A549 (cell line): ENCODE data around the gene PRKG1. TPM values are rescaled to one million over a fixed set of nuclear protein-coding genes. Genes with fewer than 3 reads are reported as not detected.

ENCODE experiments used
- ATAC-seq, 2 experiments: fragments of 200-7000 bp in 1 of 2; fragments of >200 bp in 1 of 2; cut with Nextera tagmentation in 1 of 2; cut with Tn5 transposase in 1 of 2; 3 replicates each; pipeline versions ENCODE4 v1.8.0 to v1.9.1; 2018 to 2020; ENCODE audit warnings: mild to moderate bottlenecking in 1 of 2, moderate library complexity in 1 of 2
- CTCF ChIA-PET: fragments of 300-600 bp; sonication (Branson Sonifier 250); formaldehyde crosslinking; extraction: SDS; loops from one replicate; lab custom pipeline; 2021; ENCODE audit warnings: antibody characterized with exemption, inconsistent platforms; lab: Yijun Ruan, JAX
- POLR2A ChIA-PET: fragments of 350-600 bp; formaldehyde crosslinking; extraction: SDS; loops from one replicate; lab custom pipeline; 2021; ENCODE audit warnings: antibody characterized with exemption, inconsistent platforms; lab: Yijun Ruan, JAX
- DNase-seq, 2 experiments: peaks; one replicate each; pipeline versions ENCODE4 v3.0.0 to v3.0.0-alpha.2; 2011 to 2016; ENCODE audit warnings: low read depth in 1 of 2, low spot score in 1 of 2
- FAIRE-seq: peaks from 2 replicates; lab custom pipeline; 2011; peaks lifted over from hg19 to GRCh38; lab: Jason Lieb, UNC
- H3K27ac ChIP-seq, 2 experiments: fragments of >200 bp; sonication (Bioruptor Twin); formaldehyde crosslinking; 3 replicates each; pipeline ENCODE4 v1.5.1; 2016 to 2017
- H3K4me1 ChIP-seq: fragments of >200 bp; sonication (Bioruptor Twin); formaldehyde crosslinking; 3 replicates; pipeline ENCODE4 v1.6.1; 2016
- H3K4me2 ChIP-seq: fragments of >200 bp; sonication (Bioruptor Twin); formaldehyde crosslinking; 3 replicates; pipeline ENCODE4 v1.6.1; 2016
- H3K4me3 ChIP-seq: fragments of >200 bp; sonication (Bioruptor Twin); formaldehyde crosslinking; 3 replicates; pipeline ENCODE4 v1.5.1; 2016
- H3K9me3 ChIP-seq: fragments of >200 bp; sonication (Bioruptor Twin); formaldehyde crosslinking; 3 replicates; pipeline ENCODE4 v1.6.1; 2016
- BHLHE40 ChIP-seq: IDR thresholded peaks from 2 replicates; pipeline ENCODE4 v1.6.1; 2012; ENCODE audit warnings: low read depth, low read length, inconsistent platforms
- CEBPB ChIP-seq, 2 experiments: fragments of >200 bp in 1 of 2; sonication (Bioruptor Twin) in 1 of 2; formaldehyde crosslinking in 1 of 2; IDR thresholded peaks; 2 replicates each; pipeline ENCODE4 v1.6.1; 2012 to 2016
- CHD2 ChIP-seq: fragments of 150-350 bp; IDR thresholded peaks from 2 replicates; pipeline ENCODE4 v1.6.1; 2014; ENCODE audit warnings: low read length; ENCODE audit not compliant: partially characterized antibody
- EHF ChIP-seq: fragments of 250-450 bp; sonication (Bioruptor Pico); IDR thresholded peaks from 2 replicates; pipeline ENCODE4 v1.5.0; 2020; ENCODE audit warnings: mild to moderate bottlenecking
- EP300 ChIP-seq, 2 experiments: fragments of >200 bp; sonication (Bioruptor Twin); formaldehyde crosslinking; IDR thresholded peaks; 2 replicates in 1 of 2; 3 replicates in 1 of 2; pipeline ENCODE4 v1.6.1; 2016 to 2017
- FOSB ChIP-seq: fragments of 250-450 bp; sonication (Bioruptor Pico); IDR thresholded peaks from 2 replicates; pipeline ENCODE4 v1.5.0; 2020; ENCODE audit warnings: mild to moderate bottlenecking, moderate library complexity
- FOSL2 ChIP-seq, 2 experiments: fragments of 450-650 bp in 1 of 2; fragments of >200 bp in 1 of 2; sonication (Bioruptor Twin) in 1 of 2; formaldehyde crosslinking; IDR thresholded peaks; 2 replicates each; pipeline versions ENCODE4 v1.5.0 to v1.6.1; 2016 to 2020; ENCODE audit warnings: mild to moderate bottlenecking in 1 of 2, moderate library complexity in 1 of 2
- GATA3 ChIP-seq: IDR thresholded peaks from 2 replicates; pipeline ENCODE4 v1.6.1; 2012; ENCODE audit warnings: borderline replicate concordance
- HOXB5 ChIP-seq: fragments of 250-450 bp; sonication (Bioruptor Pico); IDR thresholded peaks from 2 replicates; pipeline ENCODE4 v1.5.0; 2020; ENCODE audit warnings: mild to moderate bottlenecking, moderate library complexity
- JUN ChIP-seq, 2 experiments: fragments of >200 bp; sonication (Bioruptor Twin); formaldehyde crosslinking; IDR thresholded peaks; 2 replicates in 1 of 2; 3 replicates in 1 of 2; pipeline ENCODE4 v1.6.1; 2016 to 2017
- JUNB ChIP-seq: fragments of >200 bp; sonication (Bioruptor Twin); formaldehyde crosslinking; IDR thresholded peaks from 2 replicates; pipeline ENCODE4 v1.6.1; 2016
- KDM5A ChIP-seq: fragments of 200-600 bp; sonication (generic); IDR thresholded peaks from 2 replicates; pipeline ENCODE4 v1.6.1; 2016; ENCODE audit warnings: antibody characterized with exemption, mild to moderate bottlenecking
- MAFK ChIP-seq: fragments of 450-650 bp; IDR thresholded peaks from 2 replicates; pipeline ENCODE4 v1.6.1; 2014; ENCODE audit not compliant: partially characterized antibody
- NPAS2 ChIP-seq: fragments of 250-450 bp; sonication (Bioruptor Pico); IDR thresholded peaks from 2 replicates; pipeline ENCODE4 v1.8.0; 2022; ENCODE audit warnings: mild to moderate bottlenecking, moderate library complexity, borderline replicate concordance
- NR3C1 ChIP-seq: fragments of >200 bp; sonication (Bioruptor Twin); formaldehyde crosslinking; IDR thresholded peaks from 3 replicates; pipeline ENCODE4 v1.6.1; 2017
- PHF8 ChIP-seq: fragments of 200-600 bp; sonication (generic); IDR thresholded peaks from 2 replicates; pipeline ENCODE4 v1.6.1; 2016; ENCODE audit warnings: low read depth, mild to moderate bottlenecking, antibody characterized with exemption, moderate library complexity, borderline replicate concordance
- POLR2A ChIP-seq: IDR thresholded peaks from 2 replicates; pipeline ENCODE4 v1.6.1; 2012; ENCODE audit warnings: mild to moderate bottlenecking, low read length
- RAD21 ChIP-seq, 2 experiments: fragments of >200 bp in 1 of 2; sonication (Bioruptor Twin) in 1 of 2; formaldehyde crosslinking in 1 of 2; IDR thresholded peaks in 1 of 2; conservative IDR thresholded peaks in 1 of 2; 2 replicates in 1 of 2; 3 replicates in 1 of 2; pipeline ENCODE4 v1.6.1; 2012 to 2018; ENCODE audit warnings: inconsistent platforms in 1 of 2
- RARB ChIP-seq: fragments of 250-450 bp; sonication (Bioruptor Pico); IDR thresholded peaks from 2 replicates; pipeline ENCODE4 v1.8.0; 2021; ENCODE audit warnings: mild to moderate bottlenecking, moderate library complexity
- RCOR1 ChIP-seq: fragments of 150-350 bp; IDR thresholded peaks from 2 replicates; pipeline ENCODE4 v1.6.1; 2014; ENCODE audit warnings: antibody characterized with exemption, low read length, low read depth
- RFX5 ChIP-seq: fragments of 450-650 bp; IDR thresholded peaks from 2 replicates; pipeline ENCODE4 v1.7.1; 2014; ENCODE audit warnings: antibody characterized with exemption, mild to moderate bottlenecking, moderate library complexity
- SMC3 ChIP-seq: fragments of >200 bp; sonication (Bioruptor Twin); formaldehyde crosslinking; IDR thresholded peaks from 3 replicates; pipeline ENCODE4 v1.6.1; 2018; ENCODE audit warnings: inconsistent platforms
- SREBF2 ChIP-seq: fragments of 450-650 bp; IDR thresholded peaks from 2 replicates; pipeline ENCODE4 v1.6.1; 2014; ENCODE audit warnings: mild to moderate bottlenecking, moderate library complexity
- TFCP2L1 ChIP-seq: fragments of 250-450 bp; sonication (Bioruptor Pico); IDR thresholded peaks from 2 replicates; pipeline ENCODE4 v1.5.0; 2021; ENCODE audit warnings: mild to moderate bottlenecking
- ZC3H11A ChIP-seq: fragments of 450-650 bp; IDR thresholded peaks from 2 replicates; pipeline ENCODE4 v1.6.1; 2014; ENCODE audit warnings: antibody characterized with exemption, mild to moderate bottlenecking
- ZNF302 ChIP-seq: fragments of 250-450 bp; sonication (Bioruptor Pico); IDR thresholded peaks from 2 replicates; pipeline ENCODE4 v1.9.0; 2021; ENCODE audit warnings: inconsistent platforms, mild to moderate bottlenecking, moderate library complexity
- WGBS: methylation state at CpG from one replicate; pipeline ENCODE4 v1.1.6; 2017; ENCODE audit errors: missing lambda C conversion rate; 5-methylcytosine and 5-hydroxymethylcytosine counted together
- polyA plus RNA-seq, 4 experiments: library from polyadenylated mRNA; depleted of rRNA in 3 of 4; stranded (reverse); fragments of >200 nt; fragmentation: RNase III in 1 of 4; extraction: RNeasy Plus Mini Kit Qiagen cat#74134 plus additional on column Dnase treatment in 1 of 4; gene quantifications; 2 replicates in 3 of 4; 3 replicates in 1 of 4; pipeline ENCODE4 v1.2.3, GENCODE V29; 2011 to 2017
- TF ChIP-seq, protein P1 (sequence below): IDR thresholded peaks from 2 replicates; pipeline ENCODE4 v1.6.1; 2012
- TF ChIP-seq, protein P2 (sequence below): IDR thresholded peaks from 2 replicates; pipeline ENCODE4 v1.6.1; 2012
- TF ChIP-seq, protein P3 (sequence below): fragments of 150-350 bp; IDR thresholded peaks from 2 replicates; pipeline ENCODE4 v1.6.1; 2014; ENCODE audit warnings: low read depth, mild to moderate bottlenecking, low read length
- TF ChIP-seq, protein P4 (sequence below): fragments of >200 bp; sonication (Bioruptor Twin); formaldehyde crosslinking; IDR thresholded peaks from 3 replicates; pipeline ENCODE4 v1.5.1; 2016

PRKG1 gene
- polyA plus RNA-seq, 2 of the 4 experiments (the other 2 are of a cell fraction) = not detected

DNA sequence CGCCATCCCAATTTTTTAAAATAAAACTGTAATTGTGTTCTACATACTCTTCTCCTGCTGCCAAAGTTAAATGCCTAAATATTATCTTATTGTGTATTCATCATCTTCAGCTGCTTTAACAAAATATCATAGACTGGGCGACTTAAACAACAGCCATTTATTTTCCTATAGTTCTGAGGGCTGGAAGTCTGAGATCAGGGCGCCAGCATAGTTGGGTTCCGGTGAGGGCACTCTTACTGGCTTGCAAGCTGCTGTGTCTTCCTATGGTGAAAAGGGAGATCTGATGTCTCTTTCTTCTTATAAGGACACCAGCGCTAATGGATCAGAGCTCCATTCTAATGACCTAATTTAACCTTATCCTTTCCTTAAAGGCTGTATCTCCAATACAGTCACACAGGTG, 594.8 kb downstream of the PRKG1 start:
- no peak overlapping the region for H3K4me2 ChIP-seq
- no peak overlapping the region for H3K4me3 ChIP-seq
- H3K4me1 ChIP-seq = no peaks in the 10 kb centered on the region
- ChIA-PET CTCF (interaction anchor here (1.4 kb wide), 1 partner anchor 279 kb away, joined by 4 read pairs; no protein-coding TSS in a partner anchor), POLR2A (no interaction called here)
- ATAC-seq (no peak), FAIRE-seq (no peak), DNase-seq (no peak)
- no peak for TF ChIP-seq BHLHE40
- TF ChIP-seq SREBF2 = no peak
- no peak for TF ChIP-seq ZNF302
- TF ChIP-seq RFX5 = no peak
- TF ChIP-seq NR3C1 = no peak
- TF ChIP-seq GATA3 = no peak
- TF ChIP-seq RAD21 (conservative IDR thresholded peaks at IDR 0.05 in 1 of 2, IDR thresholded peaks at IDR 0.05 in 1 of 2) = no peak
- TF ChIP-seq NPAS2 (CRISPR knock-in tag) = no peak
- no peak for TF ChIP-seq FOSB (CRISPR knock-in tag)
- no peak for TF ChIP-seq EHF (CRISPR knock-in tag)
- TF ChIP-seq JUN (IDR thresholded peaks at IDR 0.05) = no peak
- no peak for TF ChIP-seq CEBPB (IDR thresholded peaks at IDR 0.05)
- no peak for TF ChIP-seq KDM5A
- TF ChIP-seq HOXB5 (CRISPR knock-in tag) = no peak
- TF ChIP-seq, protein P1, sequence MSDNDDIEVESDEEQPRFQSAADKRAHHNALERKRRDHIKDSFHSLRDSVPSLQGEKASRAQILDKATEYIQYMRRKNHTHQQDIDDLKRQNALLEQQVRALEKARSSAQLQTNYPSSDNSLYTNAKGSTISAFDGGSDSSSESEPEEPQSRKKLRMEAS = no peak
- TF ChIP-seq JUNB = no peak
- TF ChIP-seq RCOR1 = no peak
- TF ChIP-seq PHF8 = no peak
- H3K27ac ChIP-seq = no peak overlapping the region
- no peaks in the 10 kb centered on the region for H3K9me3 ChIP-seq
- WGBS = 22% methylated on average over 5 of the region's 5 CpGs

DNA sequence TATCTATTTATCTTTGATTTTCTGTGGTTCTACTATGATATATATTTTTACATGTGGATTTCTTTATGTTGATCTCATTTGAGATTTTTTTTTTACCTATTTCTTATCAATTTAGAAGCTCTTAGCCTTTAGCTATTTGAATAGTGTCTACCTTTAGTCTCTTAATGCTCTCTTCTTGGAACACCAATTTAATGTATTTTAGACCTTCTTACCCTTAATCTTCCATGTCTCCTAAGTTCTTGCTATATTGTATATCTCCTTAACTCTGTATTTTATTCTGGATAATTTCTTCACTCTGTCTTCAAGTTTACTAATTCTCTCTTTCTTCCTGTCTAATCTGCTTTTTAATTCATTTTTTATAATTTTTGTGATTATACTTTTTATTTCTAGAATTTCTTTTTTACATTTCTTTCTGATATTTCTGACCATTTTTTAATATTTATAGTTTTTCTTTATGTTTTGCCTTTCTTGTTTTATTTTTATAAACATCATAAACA, 597.8 kb downstream of the PRKG1 start:
- no peak overlapping the region for H3K4me3 ChIP-seq
- no peak overlapping the region for H3K4me2 ChIP-seq
- H3K9me3 ChIP-seq = no peaks in the 10 kb centered on the region
- no peak overlapping the region for H3K27ac ChIP-seq
- no peaks in the 10 kb centered on the region for H3K4me1 ChIP-seq
- ATAC-seq (no peak), DNase-seq (no peak), FAIRE-seq (no peak)
- POLR2A ChIA-PET = no interaction called here
- CTCF ChIA-PET = no interaction called here
- TF ChIP-seq RARB (CRISPR knock-in tag) (no peak), TFCP2L1 (CRISPR knock-in tag) (no peak), RFX5 (no peak), EP300 (IDR thresholded peaks at IDR 0.05) (no peak)

DNA sequence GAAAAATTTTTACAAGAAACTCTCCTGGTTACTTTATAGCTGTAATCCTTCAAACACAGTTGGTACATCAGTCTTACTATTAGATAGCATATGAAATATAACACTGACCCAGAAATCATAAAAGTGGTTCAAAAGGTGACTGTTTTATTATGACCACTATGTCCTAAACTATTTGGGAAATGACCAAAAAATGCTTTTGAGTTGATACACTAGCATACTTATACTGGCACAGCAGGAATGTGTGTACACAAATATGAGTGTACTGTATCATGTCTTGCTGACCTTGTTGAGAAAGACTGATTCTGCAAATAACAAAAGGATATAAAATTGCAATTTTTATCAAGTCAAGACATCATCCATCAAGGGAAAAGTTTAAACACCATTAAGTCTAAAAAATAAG, 600.8 kb downstream of the PRKG1 start:
- no peaks in the 10 kb centered on the region for H3K9me3 ChIP-seq
- no peak for FAIRE-seq
- TF ChIP-seq POLR2A (no peak), ZC3H11A (no peak), CHD2 (no peak), MAFK (no peak), NPAS2 (CRISPR knock-in tag) (no peak), SMC3 (no peak), JUN (IDR thresholded peaks at IDR 0.05) (no peak), FOSL2 (IDR thresholded peaks at IDR 0.05) (no peak), FOSL2 (CRISPR knock-in tag; IDR thresholded peaks at IDR 0.05) (no peak), RARB (CRISPR knock-in tag) (no peak), NR3C1 (no peak)
- TF ChIP-seq, protein P2, sequence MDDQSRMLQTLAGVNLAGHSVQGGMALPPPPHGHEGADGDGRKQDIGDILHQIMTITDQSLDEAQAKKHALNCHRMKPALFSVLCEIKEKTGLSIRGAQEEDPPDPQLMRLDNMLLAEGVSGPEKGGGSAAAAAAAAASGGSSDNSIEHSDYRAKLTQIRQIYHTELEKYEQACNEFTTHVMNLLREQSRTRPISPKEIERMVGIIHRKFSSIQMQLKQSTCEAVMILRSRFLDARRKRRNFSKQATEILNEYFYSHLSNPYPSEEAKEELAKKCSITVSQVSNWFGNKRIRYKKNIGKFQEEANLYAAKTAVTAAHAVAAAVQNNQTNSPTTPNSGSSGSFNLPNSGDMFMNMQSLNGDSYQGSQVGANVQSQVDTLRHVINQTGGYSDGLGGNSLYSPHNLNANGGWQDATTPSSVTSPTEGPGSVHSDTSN = no peak
- TF ChIP-seq, protein P3, sequence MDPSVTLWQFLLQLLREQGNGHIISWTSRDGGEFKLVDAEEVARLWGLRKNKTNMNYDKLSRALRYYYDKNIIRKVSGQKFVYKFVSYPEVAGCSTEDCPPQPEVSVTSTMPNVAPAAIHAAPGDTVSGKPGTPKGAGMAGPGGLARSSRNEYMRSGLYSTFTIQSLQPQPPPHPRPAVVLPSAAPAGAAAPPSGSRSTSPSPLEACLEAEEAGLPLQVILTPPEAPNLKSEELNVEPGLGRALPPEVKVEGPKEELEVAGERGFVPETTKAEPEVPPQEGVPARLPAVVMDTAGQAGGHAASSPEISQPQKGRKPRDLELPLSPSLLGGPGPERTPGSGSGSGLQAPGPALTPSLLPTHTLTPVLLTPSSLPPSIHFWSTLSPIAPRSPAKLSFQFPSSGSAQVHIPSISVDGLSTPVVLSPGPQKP = no peak
- TF ChIP-seq, protein P4, sequence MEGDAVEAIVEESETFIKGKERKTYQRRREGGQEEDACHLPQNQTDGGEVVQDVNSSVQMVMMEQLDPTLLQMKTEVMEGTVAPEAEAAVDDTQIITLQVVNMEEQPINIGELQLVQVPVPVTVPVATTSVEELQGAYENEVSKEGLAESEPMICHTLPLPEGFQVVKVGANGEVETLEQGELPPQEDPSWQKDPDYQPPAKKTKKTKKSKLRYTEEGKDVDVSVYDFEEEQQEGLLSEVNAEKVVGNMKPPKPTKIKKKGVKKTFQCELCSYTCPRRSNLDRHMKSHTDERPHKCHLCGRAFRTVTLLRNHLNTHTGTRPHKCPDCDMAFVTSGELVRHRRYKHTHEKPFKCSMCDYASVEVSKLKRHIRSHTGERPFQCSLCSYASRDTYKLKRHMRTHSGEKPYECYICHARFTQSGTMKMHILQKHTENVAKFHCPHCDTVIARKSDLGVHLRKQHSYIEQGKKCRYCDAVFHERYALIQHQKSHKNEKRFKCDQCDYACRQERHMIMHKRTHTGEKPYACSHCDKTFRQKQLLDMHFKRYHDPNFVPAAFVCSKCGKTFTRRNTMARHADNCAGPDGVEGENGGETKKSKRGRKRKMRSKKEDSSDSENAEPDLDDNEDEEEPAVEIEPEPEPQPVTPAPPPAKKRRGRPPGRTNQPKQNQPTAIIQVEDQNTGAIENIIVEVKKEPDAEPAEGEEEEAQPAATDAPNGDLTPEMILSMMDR = no peak
- no peak overlapping the region for H3K4me3 ChIP-seq
- no peak overlapping the region for H3K4me2 ChIP-seq
- DNase-seq = no peak
- H3K4me1 ChIP-seq = no peaks in the 10 kb centered on the region
- no peak for ATAC-seq
- CTCF ChIA-PET = no interaction called here
- no peak overlapping the region for H3K27ac ChIP-seq
- POLR2A ChIA-PET = no interaction called here
